CD4-positive, alpha-beta T cell treated with Interleukin-1 beta for 1 hour (primary cell): ENCODE data around the gene FERMT2.
"Not testable (repeated sequence)": the region's sequence is repeated elsewhere in the genome, so short reads cannot be mapped to it uniquely, and the experiment has no call there.

ENCODE experiments used
- DNase-seq, 2 donors: peaks; one replicate each; pipeline ENCODE4 v3.0.0-alpha.2; 2020 to 2022

Gene FERMT2

GRCh38 chr14:52937869-52938268, 13.0 kb downstream of the FERMT2 start:
- no peak for DNase-seq

- no peak for DNase-seq
Observed at GRCh38 chr14:52937306-52937705, 13.5 kb downstream of the FERMT2 start.

- DNase-seq, result no peak
Observed at GRCh38 chr14:52936437-52936836, 14.4 kb downstream of the FERMT2 start.

GRCh38 chr14:52935833-52936232, 15.0 kb downstream of the FERMT2 start:
- DNase-seq, result no peak

GRCh38 chr14:52934762-52935161, 16.1 kb downstream of the FERMT2 start:
- no peak for DNase-seq

- DNase-seq, result no peak
Observed at GRCh38 chr14:52929192-52929807, 21.6 kb downstream of the FERMT2 start.

GRCh38 chr14:52926953-52927352, 23.9 kb downstream of the FERMT2 start:
- DNase-seq, result no peak

- DNase-seq, result no peak
Observed at GRCh38 chr14:52923902-52924575, 26.8 kb downstream of the FERMT2 start.

- no peak for DNase-seq
Observed at GRCh38 chr14:52922656-52923055, 28.2 kb downstream of the FERMT2 start.

GRCh38 chr14:52922059-52922458, 28.8 kb downstream of the FERMT2 start:
- DNase-seq, result no peak

- not testable (repeated sequence) for DNase-seq
Observed at GRCh38 chr14:52920411-52920810, 30.4 kb downstream of the FERMT2 start.

GRCh38 chr14:52919971-52920370, 30.9 kb downstream of the FERMT2 start:
- no peak for DNase-seq

GRCh38 chr14:52918486-52918885, 32.4 kb downstream of the FERMT2 start:
- peak; percentile 31 to 71 for DNase-seq

GRCh38 chr14:52917735-52918134, 33.1 kb downstream of the FERMT2 start:
- no peak for DNase-seq

- no peak for DNase-seq
Observed at GRCh38 chr14:52914295-52914694, 36.6 kb downstream of the FERMT2 start.

GRCh38 chr14:52913271-52913670, 37.6 kb downstream of the FERMT2 start:
- no peak for DNase-seq

- DNase-seq, result no peak
Observed at GRCh38 chr14:52911904-52912303, 38.9 kb downstream of the FERMT2 start.

- DNase-seq, result no peak
Observed at GRCh38 chr14:52910572-52910971, 40.3 kb downstream of the FERMT2 start.

- no peak for DNase-seq
Observed at GRCh38 chr14:52907949-52908348, 42.9 kb downstream of the FERMT2 start.

GRCh38 chr14:52906141-52906601, 44.7 kb downstream of the FERMT2 start:
- DNase-seq, result no peak

- DNase-seq, result no peak
Observed at GRCh38 chr14:52902971-52903619, 47.8 kb downstream of the FERMT2 start.

- DNase-seq, result no peak
Observed at GRCh38 chr14:52901357-52901980, 49.4 kb downstream of the FERMT2 start.

GRCh38 chr14:52900731-52901130, 50.1 kb downstream of the FERMT2 start:
- DNase-seq, result no peak

GRCh38 chr14:52898496-52898895, 52.4 kb downstream of the FERMT2 start:
- no peak for DNase-seq
